IPS-15b (cell line): ENCODE data around the gene RELT.

ENCODE experiments used
- H3K27me3 ChIP-seq: one replicate; pipeline ENCODE4 v1.6.1; 2013; ENCODE audit warnings: low read length; ENCODE audit not compliant: control insufficient read depth, insufficient read depth
- H3K36me3 ChIP-seq: one replicate; pipeline ENCODE4 v1.6.1; 2013; ENCODE audit warnings: low read length; ENCODE audit not compliant: control insufficient read depth, insufficient read depth
- H3K4me1 ChIP-seq: one replicate; pipeline ENCODE4 v1.6.1; 2013; ENCODE audit warnings: mild to moderate bottlenecking, low read length; ENCODE audit not compliant: control insufficient read depth, insufficient read depth
- H3K4me3 ChIP-seq: one replicate; pipeline ENCODE4 v1.5.1; 2013; ENCODE audit warnings: low read depth, low read length
- H3K9ac ChIP-seq: one replicate; pipeline ENCODE4 v1.6.1; 2013; ENCODE audit warnings: low read depth, mild to moderate bottlenecking, low read length
- H3K9me3 ChIP-seq: one replicate; pipeline ENCODE4 v1.6.1; 2013; ENCODE audit warnings: mild to moderate bottlenecking, low read length; ENCODE audit not compliant: control insufficient read depth, insufficient read depth

The RELT gene

DNA sequence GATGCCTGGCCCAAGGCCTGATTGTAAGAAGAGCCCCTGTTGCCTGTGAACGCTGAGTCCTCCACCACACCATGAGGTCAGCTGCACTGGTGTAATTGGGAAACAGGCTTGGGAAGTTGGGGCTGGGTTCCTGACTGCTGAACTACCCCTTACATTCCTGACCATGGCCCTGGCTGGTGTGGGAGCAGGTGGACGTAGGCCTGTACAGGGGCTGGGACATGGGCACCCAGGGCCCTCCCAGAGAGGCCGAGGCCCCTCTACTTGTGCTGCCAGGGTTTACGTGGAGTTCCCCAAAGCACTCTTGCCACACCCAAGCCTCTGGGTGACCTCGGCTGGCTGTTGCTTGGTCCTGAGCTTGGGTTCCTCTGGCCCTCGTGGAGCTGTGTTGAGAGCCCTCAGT is 5.4 kb downstream of the RELT start:
- Histone ChIP-seq H3K4me3 (no peak overlapping the region), H3K4me1 (peaks cover 3% of the 10 kb centered on the region)

DNA sequence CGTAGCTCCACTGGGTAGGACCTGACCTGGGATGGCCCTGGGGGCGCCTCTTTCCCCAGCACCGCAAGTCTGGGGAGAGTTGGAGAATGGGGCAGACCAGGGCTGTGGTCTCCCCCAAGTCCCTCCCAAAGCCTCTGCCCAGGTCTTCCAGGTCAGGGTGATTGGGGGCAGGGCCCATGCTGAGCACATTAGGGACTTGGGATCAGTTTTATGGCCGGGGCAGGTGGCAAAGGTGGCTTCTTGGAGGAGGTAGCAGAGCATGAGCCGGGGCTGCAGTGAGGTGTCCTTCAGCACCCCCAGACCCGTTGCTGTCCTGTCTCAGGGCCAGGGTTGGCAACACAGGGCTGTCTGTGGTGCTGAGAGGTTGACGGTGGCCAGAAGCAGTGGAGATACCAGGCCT is 6.0 kb downstream of the RELT start:
- Histone ChIP-seq H3K36me3 (no peaks in the 10 kb centered on the region), H3K9ac (no peak overlapping the region), H3K9me3 (no peaks in the 10 kb centered on the region), H3K4me3 (no peak overlapping the region), H3K4me1 (peaks cover 3% of the 10 kb centered on the region), H3K27me3 (peaks cover 2% of the 10 kb centered on the region)

More for the DNA sequence above, 5.4 kb downstream of the RELT start:
- no peaks in the 10 kb centered on the region for H3K9me3 ChIP-seq
- H3K36me3 ChIP-seq: no peaks in the 10 kb centered on the region
- peaks cover 2% of the 10 kb centered on the region for H3K27me3 ChIP-seq
- H3K9ac ChIP-seq: no peak overlapping the region

DNA sequence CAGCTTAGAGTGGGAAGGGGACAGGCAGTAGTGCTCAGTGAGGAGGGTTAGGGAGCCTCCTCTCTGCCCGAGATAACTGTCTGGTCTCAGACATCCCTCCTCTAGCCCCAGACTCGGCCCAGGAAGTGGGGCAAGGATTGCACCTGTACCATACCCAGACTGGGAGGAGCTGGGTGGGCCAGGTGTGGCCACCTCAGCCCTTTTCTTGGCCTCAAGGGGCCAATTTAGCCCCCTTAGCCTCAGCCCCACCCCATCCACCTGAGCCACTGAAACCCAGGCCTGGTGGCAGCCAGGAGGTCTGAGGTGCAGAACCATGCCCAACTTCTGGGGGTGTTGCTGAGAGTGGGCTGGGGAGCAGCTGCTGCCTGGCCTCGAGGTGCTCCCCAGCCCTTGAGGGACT is 6.5 kb downstream of the RELT start:
- Histone ChIP-seq H3K9me3 (no peaks in the 10 kb centered on the region), H3K9ac (no peak overlapping the region), H3K4me1 (peaks cover 3% of the 10 kb centered on the region)

DNA sequence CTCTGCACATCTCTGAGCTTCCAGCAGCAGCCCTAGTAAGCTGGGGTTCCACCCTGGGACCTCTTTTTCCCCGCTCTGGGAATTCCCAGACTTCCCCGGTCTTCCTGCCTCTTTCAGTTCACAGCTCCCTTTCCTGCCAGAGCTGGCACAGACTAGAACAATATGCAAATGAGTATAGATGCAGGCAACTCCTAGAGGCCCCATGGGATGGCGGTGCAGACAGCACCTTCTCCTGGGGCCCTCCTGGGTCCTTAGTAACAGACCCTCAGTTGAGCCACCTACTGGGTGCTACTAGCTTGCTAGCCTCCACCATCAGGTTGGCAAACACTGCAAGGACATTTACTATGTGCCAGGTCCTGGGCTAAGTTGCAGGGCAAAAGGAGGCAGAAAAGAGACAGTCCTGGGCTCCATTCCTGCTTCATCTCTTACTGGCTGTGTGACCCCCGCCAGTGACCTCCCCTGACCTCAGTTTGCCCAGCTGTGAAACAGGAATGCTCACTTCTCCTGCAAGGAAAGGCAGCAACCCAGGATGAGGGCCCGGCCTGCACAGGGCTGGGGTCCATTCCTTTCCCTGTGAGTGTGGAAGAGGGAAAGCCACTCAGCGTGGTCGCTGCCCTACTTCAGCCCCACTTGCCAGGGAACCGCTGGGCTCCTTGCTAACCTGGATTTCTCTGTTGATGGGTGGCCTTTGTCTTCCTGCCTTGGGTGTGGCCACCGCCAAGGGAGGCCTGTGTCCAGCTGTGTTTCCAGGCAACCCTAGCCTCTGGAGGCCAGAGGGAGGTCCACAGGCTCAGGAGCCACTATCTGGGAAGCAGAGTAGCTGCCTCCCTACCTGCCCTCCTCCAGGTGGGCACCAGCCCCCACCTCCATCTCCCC is 7.3 kb downstream of the RELT start:
- Histone ChIP-seq H3K36me3 (no peaks in the 10 kb centered on the region), H3K4me1 (no peaks in the 10 kb centered on the region), H3K9me3 (no peaks in the 10 kb centered on the region), H3K4me3 (no peak overlapping the region), H3K27me3 (no peaks in the 10 kb centered on the region), H3K9ac (no peak overlapping the region)

More for the DNA sequence above, 6.5 kb downstream of the RELT start:
- peaks cover 2% of the 10 kb centered on the region for H3K27me3 ChIP-seq
- H3K36me3 ChIP-seq: no peaks in the 10 kb centered on the region
- H3K4me3 ChIP-seq: no peak overlapping the region

DNA sequence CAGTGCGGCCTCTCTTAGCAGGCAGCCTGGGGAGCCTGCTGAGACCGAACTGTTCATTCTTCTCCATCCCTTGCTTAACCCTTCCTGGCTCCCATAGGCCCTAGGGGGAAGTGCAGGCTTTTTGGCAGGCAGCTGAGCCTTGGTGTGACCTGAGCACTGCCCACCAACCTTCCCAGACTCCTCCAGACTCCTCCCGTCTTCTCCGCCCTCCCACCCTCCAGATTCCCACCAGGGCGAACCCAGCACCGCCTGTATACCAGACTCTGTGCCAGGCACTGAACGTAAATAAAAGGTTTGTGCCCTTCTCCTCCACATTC is 7.9 kb downstream of the RELT start:
- Histone ChIP-seq H3K4me1 (no peaks in the 10 kb centered on the region), H3K9ac (no peak overlapping the region), H3K9me3 (no peaks in the 10 kb centered on the region), H3K4me3 (no peak overlapping the region), H3K36me3 (no peaks in the 10 kb centered on the region), H3K27me3 (no peaks in the 10 kb centered on the region)

DNA sequence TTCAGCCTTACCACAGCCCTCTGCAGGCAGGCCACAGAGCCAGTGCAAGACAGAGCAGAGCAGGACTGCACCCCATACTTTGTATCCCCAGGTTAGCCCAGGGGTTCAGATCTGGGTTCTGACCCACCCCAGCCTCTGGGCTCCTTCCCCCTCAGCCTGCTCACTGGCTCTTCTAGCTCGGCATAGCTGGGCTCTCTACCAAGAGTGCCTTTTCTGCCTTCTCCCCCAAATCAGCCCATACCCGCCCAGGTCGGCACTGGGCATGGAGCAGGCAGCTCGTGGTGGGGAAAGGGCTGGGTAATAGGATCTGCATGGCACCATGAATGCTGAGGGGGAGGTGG is 8.3 kb downstream of the RELT start:
- no peak overlapping the region for H3K9ac ChIP-seq
- H3K9me3 ChIP-seq: no peaks in the 10 kb centered on the region
- no peaks in the 10 kb centered on the region for H3K4me1 ChIP-seq
- no peak overlapping the region for H3K4me3 ChIP-seq
- no peaks in the 10 kb centered on the region for H3K27me3 ChIP-seq
- no peaks in the 10 kb centered on the region for H3K36me3 ChIP-seq

DNA sequence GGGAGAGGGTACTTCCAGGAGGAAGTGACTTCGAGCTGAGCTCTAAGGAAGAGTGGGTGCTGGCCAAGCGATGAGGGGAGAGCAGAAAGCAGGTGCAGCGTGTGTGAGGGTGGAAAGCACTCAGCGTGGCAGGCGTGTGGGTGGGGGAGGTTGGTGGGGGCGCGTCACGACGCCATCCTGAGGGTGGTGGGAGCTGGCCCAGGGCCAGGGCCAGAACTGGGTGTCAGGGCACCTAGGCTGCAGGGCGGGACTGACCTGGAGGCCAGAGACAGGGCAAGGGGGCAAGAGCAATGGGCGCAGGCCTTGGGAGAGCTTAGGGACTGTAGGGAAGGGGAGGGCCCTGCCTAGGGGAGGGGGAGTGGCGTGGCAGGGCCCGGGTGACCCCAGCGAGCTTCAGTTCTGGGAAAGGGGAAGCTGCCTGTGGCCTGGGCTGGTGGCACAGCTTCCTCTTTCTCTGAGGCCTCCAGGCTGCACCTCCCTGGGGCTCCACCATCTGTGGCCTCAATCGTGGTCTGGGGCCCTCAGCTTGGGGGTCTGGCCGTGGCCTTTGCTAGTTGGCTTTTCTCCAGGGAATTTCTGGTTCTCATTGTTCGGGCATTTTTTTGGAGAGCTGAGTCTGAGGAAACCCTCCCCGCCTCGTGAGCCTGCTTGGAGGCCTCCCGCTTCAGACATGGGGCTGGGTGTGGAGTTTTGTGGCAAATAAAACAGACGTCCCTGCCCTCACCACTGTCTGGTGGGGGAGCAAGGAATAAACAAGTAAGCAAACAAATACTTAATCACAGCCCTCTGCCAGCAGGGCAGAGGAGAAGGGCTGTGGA is 8.9 kb downstream of the RELT start:
- Histone ChIP-seq H3K27me3 (no peaks in the 10 kb centered on the region), H3K4me3 (no peak overlapping the region), H3K9me3 (no peaks in the 10 kb centered on the region), H3K36me3 (no peaks in the 10 kb centered on the region), H3K4me1 (no peaks in the 10 kb centered on the region), H3K9ac (no peak overlapping the region)

DNA sequence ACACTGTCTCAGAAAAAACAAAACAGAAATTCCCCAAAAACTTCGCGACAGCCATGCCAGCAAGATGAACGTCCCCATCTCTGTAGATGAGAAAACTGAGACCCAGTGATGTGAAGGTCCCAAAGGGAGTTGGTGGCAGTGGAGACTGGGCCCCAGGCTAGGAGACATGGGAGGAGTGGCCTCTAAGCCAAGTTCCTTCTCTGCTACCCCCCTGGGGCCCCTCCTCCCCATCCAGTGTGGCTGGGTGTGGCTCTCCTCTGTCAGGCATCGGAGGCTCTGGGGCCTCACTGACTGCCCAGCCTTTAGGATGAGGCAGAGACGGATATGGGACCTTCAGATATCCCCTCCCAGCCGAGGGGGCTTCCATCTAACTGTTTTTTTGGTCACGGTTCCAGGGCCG is 9.8 kb downstream of the RELT start:
- Histone ChIP-seq H3K4me3 (no peak overlapping the region), H3K4me1 (no peaks in the 10 kb centered on the region), H3K9ac (no peak overlapping the region)

DNA sequence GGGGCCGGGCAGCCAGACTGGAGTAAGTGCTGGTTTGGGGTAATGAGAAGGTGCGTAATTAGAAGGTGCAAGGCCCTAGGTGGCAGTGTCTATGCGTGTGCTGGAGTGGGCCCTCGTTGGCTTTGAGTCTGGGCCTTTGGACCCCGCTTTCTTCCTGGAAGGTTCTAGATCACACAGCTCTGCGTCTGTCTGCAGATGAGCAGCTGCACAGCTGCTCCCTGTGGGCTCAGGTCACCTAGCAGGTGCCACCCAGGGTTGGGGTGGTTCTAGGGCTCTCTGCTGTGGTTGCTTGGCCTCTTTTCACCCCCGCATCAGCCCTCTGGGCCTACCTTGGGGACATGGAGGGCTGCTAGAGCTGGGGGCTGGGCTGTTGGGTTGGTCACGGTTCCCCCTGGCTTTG is 10.3 kb downstream of the RELT start:
- H3K9ac ChIP-seq: no peak overlapping the region
- H3K9me3 ChIP-seq: no peaks in the 10 kb centered on the region
- H3K4me1 ChIP-seq: no peaks in the 10 kb centered on the region
- H3K4me3 ChIP-seq: no peak overlapping the region
- peaks cover 4% of the 10 kb centered on the region for H3K36me3 ChIP-seq
- H3K27me3 ChIP-seq: no peaks in the 10 kb centered on the region

More for the DNA sequence above, 9.8 kb downstream of the RELT start:
- Histone ChIP-seq H3K9me3 (no peaks in the 10 kb centered on the region), H3K36me3 (peaks cover 2% of the 10 kb centered on the region), H3K27me3 (no peaks in the 10 kb centered on the region)

DNA sequence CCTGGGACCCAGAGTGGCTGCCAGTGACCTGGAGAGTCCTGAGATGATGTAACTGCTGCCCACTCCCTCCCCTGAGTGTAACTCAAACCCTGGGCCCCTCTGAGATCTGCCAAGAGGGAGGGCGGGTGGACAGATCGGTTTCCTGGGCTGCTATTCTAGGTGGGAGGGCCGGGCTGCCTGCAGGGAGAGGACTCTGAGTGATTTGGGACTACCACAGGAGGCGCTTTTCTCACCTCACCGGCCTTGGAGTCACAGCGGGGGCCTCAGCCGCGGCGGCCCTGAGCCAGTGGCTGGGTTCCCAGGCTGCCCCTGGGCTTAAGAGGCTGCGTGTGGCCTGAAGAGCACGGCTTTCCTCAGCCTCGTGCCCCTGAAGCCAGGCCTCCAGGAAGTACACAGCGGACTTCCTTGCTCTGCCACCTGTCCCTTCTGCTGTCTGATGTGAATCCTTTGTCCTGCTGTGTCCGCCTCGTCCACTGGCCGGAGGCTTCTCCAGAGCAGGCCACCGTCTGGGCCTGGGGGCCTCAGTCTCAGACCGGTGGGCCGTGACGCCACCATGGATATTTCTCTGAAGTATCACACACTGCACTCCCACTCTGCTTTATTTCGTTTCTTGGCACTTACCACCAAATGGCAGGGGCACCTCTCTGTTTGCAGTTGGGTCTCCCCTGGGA is 11.5 kb downstream of the RELT start:
- no peaks in the 10 kb centered on the region for H3K9me3 ChIP-seq
- H3K4me1 ChIP-seq: no peaks in the 10 kb centered on the region
- no peak overlapping the region for H3K9ac ChIP-seq
- H3K4me3 ChIP-seq: no peak overlapping the region
- no peaks in the 10 kb centered on the region for H3K27me3 ChIP-seq
- peaks cover 6% of the 10 kb centered on the region for H3K36me3 ChIP-seq

DNA sequence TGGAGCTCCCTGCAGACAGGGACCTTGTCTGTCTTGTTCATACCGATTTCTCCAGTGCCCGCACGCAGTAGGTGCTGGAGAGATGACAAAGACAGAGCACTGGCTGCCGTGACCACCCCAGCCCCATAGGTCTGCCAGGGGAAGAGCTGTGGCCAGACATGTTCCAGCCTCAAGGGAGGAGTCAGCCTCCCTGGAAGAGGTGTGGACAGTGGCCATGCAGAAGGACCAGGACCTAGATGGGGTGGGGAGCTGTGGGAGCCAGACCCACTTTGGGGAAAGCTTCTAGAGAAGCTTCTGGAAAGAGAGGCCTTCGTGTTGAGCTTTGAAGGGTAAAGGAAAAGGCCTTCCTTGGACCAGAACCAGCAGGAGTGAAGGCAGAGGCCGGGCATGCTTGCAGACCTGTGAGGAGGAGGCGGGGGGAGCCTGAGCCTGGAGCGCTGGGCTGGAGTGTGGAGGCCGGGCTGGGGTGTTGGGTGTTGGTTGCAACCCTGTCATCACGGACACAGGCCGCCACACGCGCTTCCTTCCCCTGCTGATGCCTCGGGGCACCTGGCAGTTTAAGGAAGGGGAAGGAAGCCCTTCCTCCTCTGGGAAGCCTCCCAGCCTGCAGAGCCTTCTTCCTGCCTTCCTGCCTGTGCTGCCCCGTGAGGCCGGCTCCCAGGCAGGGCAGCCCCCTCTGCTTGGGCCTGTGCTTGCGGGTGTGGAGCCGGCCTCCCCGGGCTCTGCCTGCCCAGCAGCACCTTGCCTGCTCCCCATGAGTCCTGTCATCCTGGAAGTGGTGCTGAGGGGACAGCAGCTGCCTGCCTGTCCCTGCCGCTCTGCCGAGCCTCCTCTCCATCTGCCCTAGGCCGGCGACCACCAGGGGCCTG is 12.3 kb downstream of the RELT start:
- Histone ChIP-seq H3K9ac (no peak overlapping the region), H3K4me1 (no peaks in the 10 kb centered on the region), H3K36me3 (peaks cover 6% of the 10 kb centered on the region), H3K27me3 (no peaks in the 10 kb centered on the region), H3K4me3 (no peak overlapping the region), H3K9me3 (no peaks in the 10 kb centered on the region)
